ENCODE results near the gene BANF1. TPM values are rescaled to one million over a fixed set of nuclear protein-coding genes. Genes with fewer than 3 reads are reported as not detected.

Gene BANF1
- total and polyA plus RNA-seq, 2 of the 13 experiments (the other 11 are each of a cell fraction or from before 2014, with no cell fraction given): 40.5 to 86.5 TPM

GRCh38 chr11:66045177-66045639 is 42.9 kb downstream of the BANF1 start (continued):
- TF ChIP-seq ZNF20 (CRISPR knock-in tag; IDR thresholded peaks at IDR 0.05) (no peak), HNRNPK (IDR thresholded peaks at IDR 0.05; ENCODE audit: low read depth, low read length, poor library complexity, severe bottlenecking) (no peak), NONO (IDR thresholded peaks at IDR 0.05) (no peak), NONO (CRISPR knock-in tag; conservative IDR thresholded peaks at IDR 0.05) (0 out of 2 replicates have a peak, but pooled peaks have one; percentile 16), ATF7-NPFF (CRISPR knock-in tag; IDR thresholded peaks at IDR 0.05; ENCODE audit: low read depth) (no peak), U2AF2 (IDR thresholded peaks at IDR 0.05; ENCODE audit: low read depth, low read length) (no peak), SOX13 (IDR thresholded peaks at IDR 0.05) (no peak), SOX13 (CRISPR knock-in tag; conservative IDR thresholded peaks at IDR 0.05 in 1 of 2, IDR thresholded peaks at IDR 0.05 in 1 of 2) (0 out of 4 replicates have a peak, but pooled peaks of 1 of the 2 experiments have one; percentile 18), ZNF280D (CRISPR knock-in tag; IDR thresholded peaks at IDR 0.05) (no peak), RFXANK (CRISPR knock-in tag; IDR thresholded peaks at IDR 0.05) (no peak), ELF3 (CRISPR knock-in tag; IDR thresholded peaks at IDR 0.05) (no peak), BHLHE40 (IDR thresholded peaks at IDR 0.05; ENCODE audit: low read length) (no peak), ATAD3A (CRISPR knock-in tag; IDR thresholded peaks at IDR 0.05) (no peak), ISX (CRISPR knock-in tag; conservative IDR thresholded peaks at IDR 0.05) (no peak), TCF7 (IDR thresholded peaks at IDR 0.05; ENCODE audit: low read depth) (no peak), GABPB1 (CRISPR knock-in tag; IDR thresholded peaks at IDR 0.05) (peak; percentile 56), ZSCAN29 (CRISPR knock-in tag; conservative IDR thresholded peaks at IDR 0.05) (no peak), ZNF34 (CRISPR knock-in tag; IDR thresholded peaks at IDR 0.05; ENCODE audit: borderline replicate concordance) (no peak), ZFP36L1 (CRISPR knock-in tag; IDR thresholded peaks at IDR 0.05) (no peak), ZNF720 (CRISPR knock-in tag; IDR thresholded peaks at IDR 0.05) (no peak), MYC (CRISPR knock-in tag; IDR thresholded peaks at IDR 0.05; ENCODE audit: borderline replicate concordance) (no peak), ZNF282 (IDR thresholded peaks at IDR 0.05; ENCODE audit: partially characterized antibody) (no peak), HOXA9 (CRISPR knock-in tag; IDR thresholded peaks at IDR 0.05; ENCODE audit: borderline replicate concordance) (no peak), RELA (CRISPR knock-in tag; IDR thresholded peaks at IDR 0.05) (no peak), ZNF660 (CRISPR knock-in tag; IDR thresholded peaks at IDR 0.05; ENCODE audit: borderline replicate concordance, low read depth) (no peak), ZNF224 (CRISPR knock-in tag; IDR thresholded peaks at IDR 0.05) (no peak), FOSL2 (CRISPR knock-in tag; IDR thresholded peaks at IDR 0.05) (0 out of 2 replicates have a peak, but pooled peaks have one; percentile 29), SYNCRIP (IDR thresholded peaks at IDR 0.05; ENCODE audit: insufficient read depth, low read depth, low read length) (no peak), SUZ12 (IDR thresholded peaks at IDR 0.05; ENCODE audit: low read depth, low read length) (no peak), ZBTB25 (CRISPR knock-in tag; IDR thresholded peaks at IDR 0.05) (no peak), ZKSCAN1 (IDR thresholded peaks at IDR 0.05; ENCODE audit: low read length) (no peak), SNAPC2 (CRISPR knock-in tag; IDR thresholded peaks at IDR 0.05) (no peak)

Data from HepG2 (cell line).